ENCODE data around the gene PRKCZ. TPM values are rescaled to one million over a fixed set of nuclear protein-coding genes. Genes with fewer than 3 reads are reported as not detected.

The PRKCZ gene
- total and polyA plus RNA-seq, 9 of the 15 experiments (the other 6 are each of a cell fraction or from before 2014, with no cell fraction given): 0.07 to 3.1 (median 1.3) TPM

DNA sequence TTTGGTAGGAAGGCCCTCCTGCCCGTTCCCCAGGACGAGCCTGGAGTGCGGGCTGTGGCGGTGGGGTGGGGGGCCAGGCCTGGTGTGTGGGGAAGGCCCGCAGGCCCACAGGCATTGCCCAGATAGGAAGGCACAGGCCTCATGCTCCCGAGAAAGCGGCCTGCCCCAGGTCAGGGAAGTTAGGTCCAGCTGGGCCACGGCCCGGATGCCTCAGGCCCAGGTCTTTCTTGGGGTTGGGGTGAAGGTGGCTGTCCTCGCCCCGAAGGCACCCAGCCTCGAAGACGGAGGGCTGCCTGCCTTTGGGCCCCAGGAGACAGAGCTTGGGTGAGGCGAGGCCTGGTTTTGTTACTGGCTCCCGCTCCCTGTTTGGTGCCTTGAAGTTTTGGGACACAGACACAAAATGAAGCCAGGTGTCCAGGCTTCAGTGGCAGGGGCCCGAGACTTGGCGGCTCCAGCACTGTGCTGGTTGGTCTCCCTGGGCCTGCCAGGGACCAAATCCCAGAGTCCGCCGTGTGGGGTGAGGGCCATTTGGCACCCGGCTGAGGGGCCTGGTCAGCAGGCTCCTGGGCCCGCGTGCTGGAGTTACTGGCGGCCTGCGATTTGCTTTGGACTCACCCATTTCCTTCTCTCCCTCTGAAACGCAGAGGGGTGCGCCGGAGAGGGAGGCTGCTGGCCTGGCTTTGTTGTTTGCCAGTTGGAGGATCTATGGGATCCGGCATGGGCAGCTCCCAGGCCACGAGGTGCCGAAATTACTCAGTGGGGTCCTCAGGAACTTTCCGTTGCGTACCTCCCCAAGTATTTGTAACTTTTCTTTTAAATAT is 179.9 kb downstream of the PRKCZ start (continued):
- TF ChIP-seq TFE3 (CRISPR knock-in tag; IDR thresholded peaks at IDR 0.05): no peak
- no peak for TF ChIP-seq STAT5B (CRISPR knock-in tag; IDR thresholded peaks at IDR 0.05)
- TF ChIP-seq, protein P1, sequence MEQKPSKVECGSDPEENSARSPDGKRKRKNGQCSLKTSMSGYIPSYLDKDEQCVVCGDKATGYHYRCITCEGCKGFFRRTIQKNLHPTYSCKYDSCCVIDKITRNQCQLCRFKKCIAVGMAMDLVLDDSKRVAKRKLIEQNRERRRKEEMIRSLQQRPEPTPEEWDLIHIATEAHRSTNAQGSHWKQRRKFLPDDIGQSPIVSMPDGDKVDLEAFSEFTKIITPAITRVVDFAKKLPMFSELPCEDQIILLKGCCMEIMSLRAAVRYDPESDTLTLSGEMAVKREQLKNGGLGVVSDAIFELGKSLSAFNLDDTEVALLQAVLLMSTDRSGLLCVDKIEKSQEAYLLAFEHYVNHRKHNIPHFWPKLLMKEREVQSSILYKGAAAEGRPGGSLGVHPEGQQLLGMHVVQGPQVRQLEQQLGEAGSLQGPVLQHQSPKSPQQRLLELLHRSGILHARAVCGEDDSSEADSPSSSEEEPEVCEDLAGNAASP (IDR thresholded peaks at IDR 0.05): no peak
- TF ChIP-seq SMARCB1 (IDR thresholded peaks at IDR 0.05; ENCODE audit: insufficient read length, low read depth): no peak
- no peak for TF ChIP-seq FUS (optimal IDR thresholded peaks at IDR 0.05; ENCODE audit: low read depth, low read length)
- TF ChIP-seq ZNF695 (CRISPR knock-in tag; IDR thresholded peaks at IDR 0.05): no peak
- TF ChIP-seq KHSRP (IDR thresholded peaks at IDR 0.05): no peak
- TF ChIP-seq KLF6 (CRISPR knock-in tag; IDR thresholded peaks at IDR 0.05; ENCODE audit: borderline replicate concordance): no peak
- 0 out of 4 replicates have a peak, but pooled peaks of 1 of the 2 experiments have one; percentile 13 for TF ChIP-seq NRF1 (conservative IDR thresholded peaks at IDR 0.05 in 1 of 2, IDR thresholded peaks at IDR 0.05 in 1 of 2)
- TF ChIP-seq ZBTB1 (CRISPR knock-in tag; IDR thresholded peaks at IDR 0.05; ENCODE audit: borderline replicate concordance, low read depth): no peak
- TF ChIP-seq CHD1 (IDR thresholded peaks at IDR 0.05; ENCODE audit: low read length): peak; percentile 2
- no peak for TF ChIP-seq SMARCE1 (IDR thresholded peaks at IDR 0.05)
- no peak for TF ChIP-seq MEIS2 (IDR thresholded peaks at IDR 0.05; ENCODE audit: partially characterized antibody)
- no peak for TF ChIP-seq TBL1XR1 (IDR thresholded peaks at IDR 0.05; ENCODE audit: low read length in 2 of 2)
- peak; percentile 11; the same call in 1 of the 2 replicates for TF ChIP-seq GTF2F1 (IDR thresholded peaks at IDR 0.05; ENCODE audit: low read depth, low read length)
- no peak for TF ChIP-seq ARHGAP35 (IDR thresholded peaks at IDR 0.05; ENCODE audit: partially characterized antibody)
- TF ChIP-seq RBM39 (optimal IDR thresholded peaks at IDR 0.05; ENCODE audit: low read depth, low read length): no peak
- TF ChIP-seq SIN3A (IDR thresholded peaks at IDR 0.05; ENCODE audit: borderline replicate concordance in 2 of 2, control insufficient read depth in 1 of 2, low read depth in 2 of 2, low read length in 2 of 2): 0 out of 4 replicates have a peak, but pooled peaks have one; percentile 12 to 46
- no peak for TF ChIP-seq FOXA1 (IDR thresholded peaks at IDR 0.05; ENCODE audit: borderline replicate concordance)
- no peak for TF ChIP-seq TRIM25 (IDR thresholded peaks at IDR 0.05; ENCODE audit: borderline replicate concordance)
- no peak for TF ChIP-seq ETV5 (CRISPR knock-in tag; IDR thresholded peaks at IDR 0.05; ENCODE audit: low read depth)
- no peak for TF ChIP-seq ZBTB7A (IDR thresholded peaks at IDR 0.05; ENCODE audit: borderline replicate concordance, control insufficient read depth, low read depth, low read length)
- no peak for TF ChIP-seq RFX5 (IDR thresholded peaks at IDR 0.05; ENCODE audit: low read depth, low read length)
